SIG-M5 treated with dmso at 0.1 percent for 504 hours (cell line): ENCODE measurements around the gene BMF.

Experiments
- DNase-seq: peaks from one replicate; lab custom pipeline; 2025; ENCODE audit not compliant: unreplicated experiment; lab: John Stamatoyannopoulos, UW

BMF gene

GRCh38 chr15:40104296-40104864 lies 4.3 kb downstream of the BMF start:
- DNase-seq: no peak

- DNase-seq: no peak
Observed at GRCh38 chr15:40103864-40104271, 4.8 kb downstream of the BMF start.

- DNase-seq: peak; percentile 18
Observed at GRCh38 chr15:40102897-40103858, 5.5 kb downstream of the BMF start.

DNA sequence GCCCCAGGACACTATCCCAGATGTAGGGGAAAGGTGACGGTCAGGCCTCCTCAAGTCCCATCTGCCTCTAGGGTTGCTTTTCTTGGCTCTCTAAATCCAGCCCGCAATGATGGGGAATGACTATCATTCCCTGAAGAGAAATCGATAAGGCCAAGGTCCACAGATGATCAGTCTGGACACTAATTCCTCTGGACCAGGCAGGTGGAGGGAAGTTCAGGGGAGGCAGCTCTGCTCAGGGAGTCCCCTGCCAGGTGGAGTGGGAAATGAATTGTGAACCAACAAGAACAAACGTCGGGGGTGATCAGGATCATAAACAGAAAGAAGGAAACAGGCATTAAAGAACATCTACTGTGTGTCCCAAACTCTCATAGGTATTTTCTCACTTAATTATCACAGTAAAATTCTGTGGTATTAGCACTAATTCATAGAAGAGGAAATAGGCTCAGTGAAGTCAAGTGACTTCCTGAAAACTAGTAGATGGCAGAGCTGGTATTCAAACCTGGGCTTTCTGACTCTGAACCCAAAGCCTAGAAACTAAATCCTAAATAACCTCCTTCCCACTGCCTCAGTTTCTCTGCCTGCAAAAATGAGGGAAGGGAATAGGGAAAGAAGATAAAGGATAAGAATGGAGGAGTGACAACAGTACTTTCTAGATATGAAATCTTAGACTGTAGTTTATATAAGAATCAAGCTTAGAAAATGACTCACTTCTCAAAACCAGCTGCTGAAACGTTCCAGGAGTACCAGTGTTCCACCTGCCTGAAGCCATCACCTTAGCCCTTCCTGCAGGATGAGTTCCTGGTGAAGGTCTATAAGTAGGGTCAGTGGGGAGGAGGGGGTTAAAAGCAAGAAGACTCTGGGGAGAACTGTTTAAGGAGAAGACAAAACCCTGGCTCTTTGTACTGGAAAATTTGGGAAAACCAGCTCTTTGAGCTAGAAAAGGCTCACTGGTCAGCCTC lies 7.5 kb downstream of the BMF start:
- DNase-seq: peak; percentile 43

DNA sequence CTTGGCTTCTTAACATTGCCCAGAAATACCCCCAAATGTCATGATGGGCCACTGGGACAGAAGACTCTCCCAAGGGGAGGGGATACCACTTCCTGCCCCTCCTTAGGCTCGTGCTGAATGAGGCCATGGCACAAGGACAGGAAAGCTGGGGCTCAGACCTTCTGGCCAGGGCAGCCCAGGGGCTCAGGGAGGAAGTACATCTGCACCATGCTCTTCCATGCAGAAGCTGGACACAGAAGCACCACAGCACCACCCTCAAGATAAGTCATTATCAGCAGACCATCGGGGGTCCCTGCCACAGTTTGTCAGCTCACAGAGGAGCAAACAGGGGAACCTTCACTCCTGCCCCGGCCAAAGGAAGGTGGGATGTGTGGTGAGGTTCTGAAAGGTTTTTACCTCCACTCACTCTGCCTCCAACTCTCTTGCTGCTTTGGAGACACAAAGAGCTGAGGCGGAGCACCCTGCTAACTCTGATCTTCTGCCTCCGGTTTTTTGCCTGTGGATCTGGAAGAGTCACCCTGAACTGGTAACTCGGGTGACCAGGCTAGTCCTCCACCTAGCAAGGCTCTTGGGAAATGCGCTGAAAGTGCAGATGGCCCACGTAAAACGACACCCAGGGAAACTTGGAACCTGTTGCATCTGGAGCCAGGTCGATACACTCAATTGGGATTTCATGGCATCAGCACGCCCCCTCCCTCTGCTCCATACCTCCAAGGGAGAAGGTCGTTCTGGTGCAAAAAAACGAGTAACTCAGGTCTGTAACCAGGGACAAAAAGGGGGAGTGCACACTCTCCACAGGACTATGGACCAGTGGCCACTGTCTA lies 8.3 kb downstream of the BMF start:
- no peak for DNase-seq

DNA sequence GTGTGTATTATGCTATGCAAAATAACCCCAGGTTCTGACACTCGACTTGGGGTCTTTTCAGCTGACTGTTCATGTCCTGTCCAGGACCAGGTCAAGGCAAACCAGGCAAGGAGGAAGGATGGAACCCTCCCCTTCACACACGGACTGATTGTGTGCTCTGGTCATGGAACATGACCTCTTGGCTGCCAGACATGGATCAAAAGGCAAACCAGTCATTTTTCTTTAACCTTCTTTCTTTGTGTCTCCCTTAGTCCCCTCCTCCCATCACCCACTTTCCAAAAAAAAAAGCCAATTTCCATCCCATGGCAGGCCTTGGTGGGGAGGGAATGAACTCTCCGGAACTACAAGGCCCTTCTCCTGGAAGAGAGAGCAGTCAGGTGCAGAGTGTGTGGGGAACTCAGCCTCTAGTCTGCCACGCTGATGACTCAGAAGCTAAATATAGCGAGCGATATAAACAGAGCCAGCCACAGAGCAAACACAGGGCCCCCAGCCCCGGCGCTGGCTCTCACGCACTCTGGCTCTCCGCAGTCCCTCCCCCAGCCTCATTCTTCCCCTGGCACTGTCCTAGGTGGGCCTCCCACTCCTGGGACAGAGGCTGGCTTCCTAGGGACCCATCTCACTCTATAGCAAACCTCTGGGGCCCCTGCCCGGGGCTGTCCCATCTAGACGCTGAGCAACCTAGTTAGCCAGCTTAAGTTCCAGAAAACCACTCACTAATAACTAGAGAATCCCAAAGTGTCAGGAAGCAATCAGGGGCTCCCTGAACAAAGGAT lies 10.0 kb downstream of the BMF start:
- peak; percentile 93 for DNase-seq

DNA sequence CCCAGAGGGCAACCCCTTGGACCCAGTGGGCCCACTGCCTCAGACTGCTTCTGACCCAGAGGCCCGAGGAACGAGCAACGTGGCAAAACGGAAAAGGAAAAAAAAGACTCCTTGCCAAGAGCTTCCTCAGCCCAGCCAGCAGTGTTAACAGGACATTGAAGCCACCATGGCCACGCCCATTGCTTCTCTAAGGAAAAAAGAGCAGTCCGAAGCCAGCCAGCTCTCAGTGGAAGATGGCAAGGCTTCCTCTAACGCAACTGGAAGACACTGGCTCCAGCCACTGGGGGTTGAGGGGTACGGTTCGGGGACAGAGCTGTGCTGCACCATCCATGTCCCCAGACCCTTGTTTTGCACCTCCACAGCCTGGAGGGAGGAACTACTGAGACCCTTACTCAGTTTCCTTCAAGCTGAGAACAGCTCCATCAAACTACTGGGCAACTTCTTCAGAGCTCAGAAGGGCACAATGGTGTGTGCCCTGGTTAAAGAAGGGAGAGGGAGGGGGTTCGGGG lies 10.7 kb downstream of the BMF start:
- DNase-seq: peak; percentile 30

- DNase-seq: no peak
Observed at GRCh38 chr15:40097096-40097967, 11.3 kb downstream of the BMF start.

DNA sequence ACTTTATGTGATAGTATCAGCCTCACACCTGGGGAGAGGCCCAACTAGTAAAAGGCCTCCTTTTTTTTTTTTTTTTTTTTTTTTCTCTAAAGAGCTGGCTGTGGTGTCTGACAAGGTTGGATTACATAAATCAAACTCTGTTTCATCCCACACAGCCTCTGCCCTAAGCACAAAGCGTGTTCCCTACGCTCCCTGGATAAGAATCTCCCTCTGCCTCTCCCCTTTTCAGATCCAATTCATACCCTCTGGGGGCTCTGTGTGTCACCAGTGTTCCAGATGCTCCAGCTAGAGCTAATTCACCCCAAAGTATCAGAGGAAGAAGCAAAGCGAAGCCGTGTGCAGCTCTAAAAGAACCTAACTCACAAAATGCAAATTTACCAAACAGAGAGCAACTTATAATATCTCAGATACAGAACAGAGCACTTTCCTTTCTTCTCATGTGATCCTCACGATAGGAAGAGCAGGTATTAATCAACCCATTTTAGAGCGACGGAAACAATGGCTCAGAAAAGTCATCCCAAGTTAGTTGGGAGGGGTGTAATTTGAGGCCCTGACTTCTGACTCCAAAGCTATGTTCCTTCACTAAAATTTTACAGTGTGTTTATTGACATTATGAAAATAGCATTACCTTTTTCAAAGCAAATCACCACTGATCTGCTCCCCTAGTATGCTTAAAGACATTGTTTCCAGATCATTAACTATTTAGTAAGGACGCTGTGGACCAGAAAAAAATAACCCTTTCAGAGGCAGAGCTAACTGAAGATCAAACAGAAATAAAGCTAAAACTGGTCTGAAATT lies 12.4 kb downstream of the BMF start:
- DNase-seq: no peak

- no peak for DNase-seq
Observed at GRCh38 chr15:40095371-40096093, 13.1 kb downstream of the BMF start.

- no peak for DNase-seq
Observed at GRCh38 chr15:40094156-40094555, 14.5 kb downstream of the BMF start.

- DNase-seq: no peak
Observed at GRCh38 chr15:40092979-40093869, 15.5 kb downstream of the BMF start.

- no peak for DNase-seq
Observed at GRCh38 chr15:40092256-40092978, 16.3 kb downstream of the BMF start.

DNA sequence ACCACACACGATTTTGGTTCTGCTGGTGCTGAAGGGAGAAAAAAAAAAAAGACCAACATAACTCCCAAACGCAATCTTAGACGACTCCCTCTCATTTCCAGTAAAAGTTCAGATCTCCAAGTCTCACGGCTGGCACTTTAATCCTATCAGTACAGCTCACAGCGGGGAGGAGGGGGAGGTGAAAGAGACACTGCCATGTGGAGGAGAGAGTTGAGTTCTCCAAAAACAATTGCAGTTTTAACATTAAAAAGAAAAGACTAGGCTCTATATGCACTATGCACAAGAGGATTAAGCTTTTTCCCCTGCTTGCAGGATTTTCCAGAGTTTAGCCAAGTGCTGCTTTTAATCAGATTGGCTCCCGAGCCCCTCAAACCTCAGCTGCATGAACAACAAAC lies 16.8 kb downstream of the BMF start:
- DNase-seq: no peak

DNA sequence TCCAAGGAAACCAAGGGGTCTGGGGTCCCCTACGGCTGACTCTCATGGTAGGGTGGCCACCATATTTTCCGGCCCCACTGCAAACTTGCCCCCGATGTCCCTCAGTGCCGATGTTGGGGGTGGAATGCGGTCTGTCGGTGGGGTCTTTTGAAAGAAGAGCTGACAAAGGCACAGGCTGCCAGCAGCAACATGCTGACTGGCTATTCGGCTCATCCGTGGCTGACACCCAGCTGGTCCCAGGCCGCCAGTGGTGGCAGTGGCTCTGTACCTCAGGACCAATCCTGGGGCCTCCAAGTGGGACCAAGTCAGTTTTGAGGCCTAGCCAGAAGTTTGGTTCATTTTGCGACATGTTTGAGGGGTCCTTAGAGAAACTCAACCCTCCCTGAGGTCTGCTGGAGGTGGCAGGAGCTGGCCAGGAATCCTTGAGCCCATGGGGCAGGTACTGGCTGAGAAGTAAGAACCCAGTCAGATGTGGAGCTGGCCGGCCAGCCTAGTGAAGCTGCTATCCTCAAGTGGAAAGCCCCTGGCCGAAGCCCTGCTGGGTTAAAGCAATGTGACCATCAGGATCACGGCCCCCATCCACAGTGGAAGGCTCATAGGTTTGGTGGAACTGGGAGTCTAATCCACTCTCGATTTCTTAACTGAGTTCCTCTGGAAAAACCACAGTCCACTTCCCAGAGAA lies 17.8 kb downstream of the BMF start:
- no peak for DNase-seq
